Stomach (tissue), 9 donors: Measurements from ENCODE around the gene DCST1. TPM values are rescaled to one million over a fixed set of nuclear protein-coding genes. Genes with fewer than 3 reads are reported as not detected.

Experiments used
- DNase-seq, 2 donors: peaks; one replicate each; pipeline versions ENCODE4 v3.0.0 to v3.0.0-alpha.2; 2013 to 2019
- H3K27ac ChIP-seq, 5 donors: fragments of 200-600 bp in 4 of 5; sonication (generic) in 4 of 5; one replicate each; pipeline ENCODE4 v1.5.1; 2013 to 2019; ENCODE audit warnings: mild to moderate bottlenecking in 1 of 5, moderate library complexity in 1 of 5
- H3K27me3 ChIP-seq, 3 donors: fragments of 200-600 bp; sonication (generic); one replicate each; pipeline ENCODE4 v1.5.1; 2017 to 2019; ENCODE audit warnings: mixed run types in 1 of 3
- H3K36me3 ChIP-seq, 4 donors: fragments of 200-600 bp; sonication (generic); 1 replicate in 3 of 4; 2 replicates in 1 of 4; pipeline ENCODE4 v1.5.1; 2016 to 2019
- H3K4me1 ChIP-seq, 4 donors: fragments of 200-600 bp; sonication (generic); one replicate each; pipeline ENCODE4 v1.5.1; 2016 to 2019
- H3K4me3 ChIP-seq, 4 donors: fragments of 200-600 bp; sonication (generic) in 3 of 4; one replicate each; pipeline ENCODE4 v1.5.1; 2016 to 2019; ENCODE audit warnings: mild to moderate bottlenecking in 1 of 4
- H3K9me3 ChIP-seq, 4 donors: fragments of 200-600 bp; sonication (generic); one replicate each; pipeline ENCODE4 v1.5.1; 2016 to 2019
- CTCF ChIP-seq, 7 experiments: fragments of 450-650 bp in 4 of 7; fragments of 200-600 bp in 3 of 7; sonication (generic) in 3 of 7; IDR thresholded peaks; one replicate each; pipeline ENCODE4 v1.5.1; 2016 to 2019; ENCODE audit warnings: antibody characterized with exemption in 7 of 7, control low read depth in 2 of 7, mild to moderate bottlenecking in 1 of 7
- EP300 ChIP-seq: sonication (generic); formaldehyde crosslinking; IDR thresholded peaks from one replicate; pipeline ENCODE4 v1.6.1; 2017; ENCODE audit warnings: antibody characterized with exemption
- POLR2A ChIP-seq, 4 donors: fragments of 450-650 bp; IDR thresholded peaks; one replicate each; pipeline ENCODE4 v1.6.1; 2016; ENCODE audit warnings: antibody characterized with exemption in 4 of 4, control low read depth in 2 of 4, mild to moderate bottlenecking in 1 of 4, moderate library complexity in 1 of 4
- POLR2AphosphoS5 ChIP-seq, 3 donors: sonication (generic); formaldehyde crosslinking; IDR thresholded peaks; one replicate each; pipeline ENCODE4 v1.6.1; 2016; ENCODE audit warnings: antibody characterized with exemption in 3 of 3
- WGBS, 5 donors: extraction: QIAGEN DNeasy Blood & Tissue Kit in 3 of 5; methylation state at CpG; one replicate each; pipeline versions ENCODE4 v1.1.5 to v1.1.7; 2013 to 2018; 5-methylcytosine and 5-hydroxymethylcytosine counted together
- intact Hi-C: fragments of 100-400 bp; cut with DNase I; formaldehyde crosslinking; loops from one replicate; pipeline ENCODE4 v1.15.1; 2023; ENCODE audit warnings: low total_unique reads
- polyA plus RNA-seq, 3 donors: library from polyadenylated mRNA; stranded (reverse); fragments of 200-250 nt; gene quantifications; one replicate each; pipeline ENCODE4 v1.2.3, GENCODE V29; 2013
- total RNA-seq, 5 donors: library from RNA; depleted of rRNA; stranded (reverse); fragments of >200 nt; gene quantifications; one replicate each; pipeline versions ENCODE4 v1.1.0 to v1.2.3, GENCODE V29; 2014 to 2016
- donor health status: healthy with polysubstance abuse.
- donor health status: Bipolar disorder and iron deficiency.
- donor health status: healthy.

DCST1 gene
- total and polyA plus RNA-seq, 8 donors, result 0.13 to 0.89 (median 0.18) TPM; not detected in 5

- H3K9me3 ChIP-seq, result no peaks in the 10 kb centered on the region
- WGBS, 5 donors, result 10 to 12% (median 10%) methylated on average over 38 to 40 of the region's 40 CpGs
- intact Hi-C loops, result no loop called here
- H3K4me3 ChIP-seq, result peak overlapping the region; percentile 78 to 90 (median 85)
- H3K27me3 ChIP-seq, result no peaks in the 10 kb centered on the region
- peak; percentile 60 to 90 for DNase-seq
- H3K27ac ChIP-seq, result peak overlapping the region in 4 of 5 donors; percentile 99 to 100 (median 99)
- peaks cover 26 to 56% (median 37%) of the 10 kb centered on the region in 4 donors for H3K4me1 ChIP-seq
- no peaks in the 10 kb centered on the region for H3K36me3 ChIP-seq
- peak in 5 of 7 experiments; percentile 55 to 79 (median 60) for TF ChIP-seq CTCF (IDR thresholded peaks at IDR 0.05)
- no peak for TF ChIP-seq EP300
- no peak for TF ChIP-seq POLR2A (IDR thresholded peaks at IDR 0.05)
- TF ChIP-seq POLR2AphosphoS5 (IDR thresholded peaks at IDR 0.05), result peak in 2 of 3 donors; percentile 33 to 37
These were observed 34.6 kb upstream of the DCST1 start for GRCh38 chr1:154998818-154999570.

GRCh38 chr1:154999571-155000410 is 33.8 kb upstream of the DCST1 start:
- no peaks in the 10 kb centered on the region for H3K36me3 ChIP-seq
- no peaks in the 10 kb centered on the region for H3K27me3 ChIP-seq
- H3K27ac ChIP-seq, result peak overlapping the region; percentile 98 to 100 (median 99)
- peak; percentile 65 to 79 for DNase-seq
- WGBS, 5 donors, result 1 to 3% (median 3%) methylated on average over 32 to 50 of the region's 50 CpGs
- intact Hi-C loops, result no loop called here
- peaks cover 31 to 58% (median 43%) of the 10 kb centered on the region in 4 donors for H3K4me1 ChIP-seq
- no peaks in the 10 kb centered on the region for H3K9me3 ChIP-seq
- TF ChIP-seq POLR2AphosphoS5 (IDR thresholded peaks at IDR 0.05), result no peak
- TF ChIP-seq EP300, result no peak
- no peak for TF ChIP-seq CTCF (IDR thresholded peaks at IDR 0.05)
- no peak for TF ChIP-seq POLR2A (IDR thresholded peaks at IDR 0.05)
- peak overlapping the region; percentile 78 to 90 (median 85) for H3K4me3 ChIP-seq

- TF ChIP-seq CTCF (IDR thresholded peaks at IDR 0.05) (no peak), EP300 (no peak), POLR2A (IDR thresholded peaks at IDR 0.05) (no peak), POLR2AphosphoS5 (IDR thresholded peaks at IDR 0.05) (no peak)
- no peaks in the 10 kb centered on the region for H3K9me3 ChIP-seq
- WGBS, 5 donors, result 0 to 3% (median 1%) methylated on average over 8 to 13 of the region's 13 CpGs
- peak overlapping the region; percentile 78 to 90 (median 85) for H3K4me3 ChIP-seq
- DNase-seq, result peak in 1 of 2 donors; percentile 64
- H3K27ac ChIP-seq, result peak overlapping the region; percentile 98 to 100 (median 99)
- no peaks in the 10 kb centered on the region for H3K27me3 ChIP-seq
- intact Hi-C loops, result no loop called here
- H3K36me3 ChIP-seq, result no peaks in the 10 kb centered on the region
- peaks cover 32 to 60% (median 43%) of the 10 kb centered on the region in 4 donors for H3K4me1 ChIP-seq
These were observed 33.3 kb upstream of the DCST1 start for GRCh38 chr1:155000411-155000725.

GRCh38 chr1:155000726-155001424 is 32.7 kb upstream of the DCST1 start:
- Histone ChIP-seq H3K9me3 (no peaks in the 10 kb centered on the region), H3K4me3 (peak overlapping the region; percentile 78 to 90 (median 85)), H3K27me3 (no peaks in the 10 kb centered on the region), H3K27ac (peak overlapping the region; percentile 98 to 100 (median 99)), H3K36me3 (no peaks in the 10 kb centered on the region), H3K4me1 (peaks cover 37 to 60% (median 45%) of the 10 kb centered on the region in 4 donors)
- peak; percentile 97 for DNase-seq
- TF ChIP-seq POLR2AphosphoS5 (IDR thresholded peaks at IDR 0.05) (peak; percentile 16 to 86 (median 85)), EP300 (no peak), CTCF (IDR thresholded peaks at IDR 0.05) (peak in 2 of 7 experiments; percentile 15 to 32)
- intact Hi-C loops, result no loop called here
- WGBS, 5 donors, result 0% methylated on average over 20 to 43 of the region's 43 CpGs
